ENCODE measurements around the gene SLC17A4. TPM values are rescaled to one million over a fixed set of nuclear protein-coding genes. Genes with fewer than 3 reads are reported as not detected.

Gene SLC17A4
- total and polyA plus RNA-seq, 11 donors, result 0.04 TPM; not detected in 10

- Histone ChIP-seq H3K27ac (no peak overlapping the region), H3K9me3 (no peaks in the 10 kb centered on the region), H3K27me3 (peaks cover 0 to 10% (median 0%) of the 10 kb centered on the region in 9 donors), H3K4me1 (no peaks in the 10 kb centered on the region), H3K36me3 (no peaks in the 10 kb centered on the region), H3K4me3 (no peak overlapping the region)
- TF ChIP-seq POLR2A (IDR thresholded peaks at IDR 0.05) (no peak), CTCF (IDR thresholded peaks at IDR 0.05) (no peak)
- no peak for ATAC-seq
- WGBS, 4 donors, result 26 to 53% (median 37%) methylated on average over 2 of the region's 2 CpGs
- intact Hi-C loops (cut with DNase I), result no loop called here
- no peak for DNase-seq
These were observed 19.7 kb downstream of the SLC17A4 start for GRCh38 chr6:25774120-25774715.

GRCh38 chr6:25777031-25777430 is 22.5 kb downstream of the SLC17A4 start:
- Histone ChIP-seq H3K4me1 (no peaks in the 10 kb centered on the region), H3K9me3 (no peaks in the 10 kb centered on the region), H3K27ac (no peak overlapping the region), H3K4me3 (no peak overlapping the region), H3K27me3 (peaks cover 0 to 13% (median 0%) of the 10 kb centered on the region in 9 donors), H3K36me3 (no peaks in the 10 kb centered on the region)
- TF ChIP-seq CTCF (IDR thresholded peaks at IDR 0.05), result no peak
- no peak for TF ChIP-seq POLR2A (IDR thresholded peaks at IDR 0.05)
- DNase-seq (no peak), ATAC-seq (no peak)
- WGBS, 4 donors, result 45 to 79% (median 58%) methylated on average over 2 of the region's 2 CpGs
- intact Hi-C loops (cut with DNase I), result no loop called here

- DNase-seq (no peak), ATAC-seq (no peak)
- Histone ChIP-seq H3K36me3 (no peaks in the 10 kb centered on the region), H3K27ac (no peak overlapping the region), H3K27me3 (peaks cover 0 to 13% (median 0%) of the 10 kb centered on the region in 9 donors), H3K4me1 (no peaks in the 10 kb centered on the region), H3K4me3 (no peak overlapping the region), H3K9me3 (no peaks in the 10 kb centered on the region)
- WGBS, 4 donors, result 71 to 81% (median 73%) methylated on average over 4 of the region's 4 CpGs
- intact Hi-C loops (cut with DNase I), result no loop called here
- TF ChIP-seq POLR2A (IDR thresholded peaks at IDR 0.05) (no peak), CTCF (IDR thresholded peaks at IDR 0.05) (no peak)
These were observed 23.5 kb downstream of the SLC17A4 start for GRCh38 chr6:25777856-25778649.

GRCh38 chr6:25781134-25781533 is 26.6 kb downstream of the SLC17A4 start:
- WGBS, 4 donors, result 87 to 93% (median 91%) methylated on average over 1 of the region's 1 CpG
- no peaks in the 10 kb centered on the region for H3K9me3 ChIP-seq
- H3K4me3 ChIP-seq, result no peak overlapping the region
- DNase-seq (no peak), ATAC-seq (no peak)
- intact Hi-C loops (cut with DNase I), result loop anchor here in 1 of 10 donors (10.0 kb wide), 1 partner anchor 224 kb away; no protein-coding TSS in a partner anchor
- H3K27me3 ChIP-seq, result peaks cover 0 to 9% (median 0%) of the 10 kb centered on the region in 9 donors
- H3K36me3 ChIP-seq, result no peaks in the 10 kb centered on the region
- TF ChIP-seq CTCF (IDR thresholded peaks at IDR 0.05) (no peak), POLR2A (IDR thresholded peaks at IDR 0.05) (no peak)
- H3K4me1 ChIP-seq, result no peaks in the 10 kb centered on the region
- no peak overlapping the region for H3K27ac ChIP-seq
